Stimulated activated CD8-positive, alpha-beta memory T cell treated with anti-CD3 and anti-CD28 coated beads, Interleukin-12 subunit alpha, Interleukin-12 subunit beta, amount 100 ng/mL, for 1 hour (primary cell): ENCODE results near the gene C10orf71.
A peak's percentile ranks its signal among the peaks of the same experiment; 100 is the strongest.

ENCODE experiments used
- DNase-seq: peaks from one replicate; pipeline ENCODE4 v3.0.0-alpha.2; 2020; ENCODE audit warnings: low read depth

C10orf71 gene

DNA sequence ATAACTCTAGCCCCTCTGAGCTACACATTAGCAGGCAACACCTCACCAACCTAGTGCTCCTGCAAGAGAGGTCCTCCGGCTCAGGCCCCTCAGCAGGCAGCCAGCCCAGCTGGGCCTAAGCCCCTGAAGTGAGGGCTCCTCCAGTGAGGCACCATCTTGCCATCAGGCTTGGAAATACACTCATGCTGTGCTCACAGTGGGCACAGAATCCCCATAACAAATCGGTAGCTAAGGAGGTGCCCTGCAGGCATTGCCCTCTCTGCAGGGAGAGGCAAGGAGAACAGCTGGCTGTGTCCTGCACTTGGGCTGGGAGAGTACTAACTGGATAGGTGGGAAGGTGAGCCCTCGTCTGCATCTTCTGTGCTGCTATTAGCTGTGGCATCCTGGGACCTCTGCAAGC, 3.7 kb upstream of the C10orf71 start:
- no peak for DNase-seq

DNA sequence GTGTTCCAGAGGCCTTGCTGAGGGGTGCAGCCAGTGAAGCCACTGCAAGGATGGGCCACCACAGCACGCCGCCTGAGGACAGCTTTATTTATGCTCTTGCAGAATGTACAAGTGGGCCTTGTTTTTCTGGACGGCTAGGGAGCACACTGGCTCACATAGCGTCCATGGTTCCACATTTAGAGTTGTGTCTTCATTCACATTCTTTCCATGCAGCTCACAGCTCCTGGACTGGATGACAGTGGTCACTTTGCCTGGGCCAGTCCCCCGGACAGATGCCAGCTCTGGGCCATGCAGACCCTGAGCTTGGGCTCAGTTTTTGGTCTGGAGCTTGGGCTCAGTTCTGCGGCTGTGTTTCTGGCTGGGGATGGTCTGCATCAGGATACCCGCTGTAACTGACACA, 2.6 kb upstream of the C10orf71 start:
- DNase-seq = no peak

DNA sequence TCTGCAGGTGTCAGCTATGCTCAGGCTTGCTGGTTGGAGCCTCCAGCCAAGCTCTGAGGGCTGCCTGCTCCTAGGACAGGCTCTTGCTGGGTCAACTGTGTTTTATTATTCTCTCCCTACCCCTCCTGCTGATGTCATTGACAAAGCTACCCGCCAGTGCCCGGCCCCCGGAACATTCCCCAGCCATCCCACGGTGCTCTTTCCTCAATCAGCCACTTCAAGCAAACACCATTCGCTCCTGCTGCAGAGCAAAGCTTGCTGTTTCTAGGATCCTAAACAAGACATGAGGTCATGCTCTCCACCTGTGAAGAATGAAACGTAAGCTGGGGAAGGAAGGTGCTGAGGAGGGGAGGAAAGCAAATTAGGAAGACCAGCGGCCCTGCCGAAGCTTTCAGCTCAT, 2.1 kb upstream of the C10orf71 start:
- DNase-seq = no peak

DNA sequence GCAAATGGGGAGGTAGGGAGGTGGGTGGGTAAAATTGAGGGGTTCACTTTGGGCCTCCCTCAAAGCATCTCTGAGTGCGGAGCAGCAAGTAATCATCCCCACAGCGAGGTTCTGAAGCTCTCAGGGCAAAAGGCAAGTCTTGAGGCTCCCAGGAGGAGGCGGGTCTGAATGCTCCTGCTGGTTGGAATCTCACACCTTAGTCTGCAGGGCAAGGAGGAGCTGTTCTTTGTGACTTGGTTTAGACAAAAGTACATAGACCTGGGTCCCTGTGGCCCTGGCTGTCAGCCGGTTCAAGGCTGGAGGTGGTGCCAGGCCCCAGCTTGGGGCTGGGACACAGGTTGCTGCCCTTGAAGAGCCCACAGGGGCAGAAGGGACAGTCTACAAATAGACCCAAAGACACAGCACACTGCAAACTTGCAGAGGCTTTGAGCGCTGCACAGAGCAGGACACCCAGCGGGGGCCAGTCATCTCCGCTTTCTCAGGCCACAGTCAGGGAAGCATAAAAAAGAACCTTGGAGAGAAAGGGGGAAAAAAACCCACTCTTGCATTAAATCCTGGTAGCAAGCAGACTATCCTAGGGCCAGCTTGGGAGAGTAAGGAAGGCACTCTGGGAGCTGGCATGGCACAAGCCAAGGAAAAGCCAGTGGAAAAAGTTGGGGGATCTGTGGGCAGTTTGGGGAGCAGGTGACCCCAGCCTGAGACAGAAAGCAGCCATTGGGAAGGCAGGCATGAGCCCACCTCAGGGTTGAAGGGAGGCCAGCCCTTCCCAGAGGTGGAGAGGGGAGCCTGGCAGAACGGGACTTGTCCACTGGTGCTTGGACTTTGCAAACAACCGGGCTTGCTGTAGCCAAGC, 926 bp upstream of the C10orf71 start:
- no peak for DNase-seq

DNA sequence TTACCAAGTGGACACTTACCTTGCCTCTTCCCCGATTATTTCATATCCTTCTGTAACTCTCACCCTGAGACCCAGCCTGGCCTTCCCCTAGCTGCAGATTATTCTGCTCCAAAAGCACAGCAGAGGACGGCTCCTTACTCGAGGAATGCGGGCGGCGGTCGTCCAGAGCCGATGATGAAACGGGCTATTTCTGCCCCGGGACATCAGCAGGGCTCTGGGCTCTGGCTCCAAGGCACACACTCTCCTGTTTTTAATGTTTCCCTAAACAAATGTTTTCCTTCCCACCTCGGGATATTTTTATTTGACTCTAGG, 343 bp upstream of the C10orf71 start:
- DNase-seq = no peak

DNA sequence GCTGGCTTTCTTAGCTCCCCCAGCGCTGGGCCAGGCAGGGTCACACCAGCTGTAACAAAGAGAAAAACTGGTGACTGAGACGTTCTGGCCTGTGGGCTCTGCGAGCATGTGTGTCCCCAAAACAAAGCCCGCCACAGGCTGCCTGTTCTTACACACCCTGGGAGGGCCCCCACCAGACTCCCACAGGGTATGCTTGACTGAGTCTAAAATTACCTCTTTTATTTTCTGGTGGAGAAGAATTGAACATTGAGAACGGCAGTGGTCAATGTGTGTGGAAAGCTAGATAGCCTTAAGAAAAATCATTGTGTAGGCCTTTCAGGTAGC, 808 bp downstream of the C10orf71 start:
- no peak for DNase-seq

DNA sequence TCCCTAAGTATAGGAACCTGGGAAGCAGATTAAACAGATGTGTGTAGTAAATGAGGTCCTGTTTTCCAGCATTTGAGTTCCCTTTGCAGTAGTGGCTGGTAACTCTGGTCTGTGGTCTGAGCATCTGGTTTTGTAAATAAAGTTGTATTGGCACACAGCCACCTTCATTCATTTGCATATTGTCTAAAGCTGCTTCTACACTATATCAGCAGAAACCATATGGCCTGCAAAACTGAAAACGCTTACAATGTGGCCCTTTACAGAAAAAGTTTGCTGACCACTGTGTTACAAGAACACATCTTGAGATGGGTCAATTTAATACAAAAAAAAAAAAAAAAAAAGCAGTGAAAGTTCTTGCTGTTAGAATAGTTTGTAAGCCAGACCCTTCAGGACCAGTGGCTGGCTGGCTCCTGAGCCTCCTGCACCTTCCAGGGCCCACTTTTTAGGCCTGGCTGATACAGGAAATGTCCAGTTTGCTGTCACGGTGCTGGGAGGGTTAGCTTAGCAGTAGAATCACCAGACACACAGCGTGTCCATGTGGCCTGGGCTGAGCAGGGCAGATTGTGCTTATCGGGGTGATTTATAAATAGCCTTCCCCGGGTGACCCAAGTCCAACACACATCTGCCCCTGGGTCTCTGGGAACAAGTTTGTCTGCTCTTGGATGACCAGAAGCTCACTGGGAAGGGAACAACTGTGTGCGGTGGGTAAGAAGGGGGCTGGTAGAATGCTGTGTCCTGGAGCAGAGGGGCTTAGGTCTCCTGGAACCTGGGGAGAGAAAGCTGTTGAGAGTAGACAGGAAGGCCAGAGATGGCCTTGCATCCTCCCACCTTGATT, 1.4 kb downstream of the C10orf71 start:
- DNase-seq = no peak

DNA sequence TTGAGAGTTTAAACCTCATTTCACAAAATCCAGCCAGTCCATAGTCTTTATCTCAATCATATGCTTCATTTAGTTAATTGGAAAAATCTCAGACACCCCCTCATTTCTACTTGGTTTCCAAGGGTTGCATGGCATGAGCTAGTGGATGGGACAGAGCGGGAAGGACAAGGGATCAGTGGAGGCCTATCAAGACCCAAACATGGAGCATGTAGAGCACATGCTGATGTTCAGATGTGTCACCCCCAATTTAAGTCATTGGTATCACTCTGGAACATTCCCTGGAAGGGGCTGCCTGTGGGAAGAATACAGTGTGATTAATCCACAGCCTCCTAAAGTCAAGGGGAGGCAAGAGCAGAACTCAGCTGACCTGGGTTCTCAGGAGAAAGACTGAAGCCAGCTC, 2.3 kb downstream of the C10orf71 start:
- DNase-seq = no peak

DNA sequence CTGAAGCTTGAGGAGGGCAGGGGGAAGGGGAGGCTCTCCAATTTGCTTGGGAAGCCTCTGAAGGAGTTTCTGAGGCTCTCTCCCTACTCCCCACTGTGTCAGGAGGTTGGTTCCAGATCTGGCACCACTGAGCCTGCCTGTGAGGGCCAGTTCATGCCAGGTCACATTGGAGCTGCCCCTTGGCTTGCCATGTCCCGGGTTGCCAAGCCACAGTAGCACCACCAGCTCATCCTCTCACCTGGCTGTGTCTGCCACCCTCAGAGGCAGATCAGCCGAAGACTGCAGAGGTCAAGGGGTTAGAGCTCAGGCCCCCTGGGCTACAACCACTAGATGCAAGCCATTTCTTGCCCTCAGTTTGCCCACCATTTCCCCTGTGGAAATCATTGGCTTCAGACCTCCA, 3.1 kb downstream of the C10orf71 start:
- DNase-seq = no peak

DNA sequence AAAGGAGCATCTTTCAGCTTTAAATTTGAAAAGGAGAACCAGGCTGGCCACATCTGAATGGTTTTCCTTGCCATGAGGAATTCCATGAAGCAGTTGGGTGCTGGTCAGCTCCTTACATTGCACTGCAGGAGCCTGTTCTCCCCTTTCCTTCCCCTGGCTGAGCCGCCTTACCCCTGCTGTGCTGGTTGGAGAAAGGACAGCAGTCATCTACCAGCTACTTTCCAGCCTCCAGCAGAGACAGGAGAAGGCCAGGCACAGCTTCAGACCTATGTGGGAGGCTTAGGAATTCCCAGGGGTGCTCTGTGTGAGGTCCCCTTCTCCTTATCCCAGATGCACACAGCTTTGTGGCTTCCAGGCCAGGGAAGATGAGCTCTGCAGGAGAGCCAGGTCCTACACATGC, 4.7 kb downstream of the C10orf71 start:
- DNase-seq = no peak

DNA sequence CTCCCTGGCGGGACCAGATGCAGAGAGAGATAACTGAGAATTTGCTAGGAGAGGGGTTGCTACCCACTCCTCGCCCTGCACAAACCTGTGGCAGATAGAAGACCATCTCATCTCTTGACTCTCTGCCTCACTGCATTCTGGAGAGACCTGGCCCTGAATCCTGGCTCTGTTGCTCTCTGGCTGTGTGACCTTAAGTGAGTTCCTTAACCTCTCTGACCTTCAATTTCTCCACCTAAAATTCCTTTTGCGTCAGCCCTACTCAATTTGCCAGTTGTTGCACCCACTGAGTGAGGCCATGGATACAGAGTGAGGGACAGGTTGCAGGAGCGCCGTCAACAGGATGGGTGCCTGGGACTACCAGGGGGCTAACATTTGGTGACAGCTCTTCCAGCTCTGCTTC, 5.2 kb downstream of the C10orf71 start:
- DNase-seq = no peak

DNA sequence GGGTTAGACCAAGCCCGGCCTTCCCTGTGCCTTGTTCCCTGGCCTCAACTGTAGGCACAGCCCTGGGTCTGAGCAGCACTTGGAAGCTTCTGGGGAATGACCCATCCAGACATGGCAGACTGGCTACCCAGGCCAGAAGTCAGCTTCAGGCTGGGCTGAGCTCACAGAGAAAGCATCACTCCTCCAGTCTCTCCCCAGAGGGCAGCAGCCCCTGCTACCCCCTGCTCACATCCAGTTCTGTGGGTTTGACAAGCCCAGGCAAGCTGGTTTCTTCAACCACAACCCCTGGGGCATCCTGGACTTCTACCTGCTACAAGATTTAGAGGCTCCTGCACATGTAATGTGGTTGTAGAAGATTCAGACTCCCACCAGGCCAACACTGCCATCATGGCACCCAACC, 9.0 kb downstream of the C10orf71 start:
- no peak for DNase-seq

DNA sequence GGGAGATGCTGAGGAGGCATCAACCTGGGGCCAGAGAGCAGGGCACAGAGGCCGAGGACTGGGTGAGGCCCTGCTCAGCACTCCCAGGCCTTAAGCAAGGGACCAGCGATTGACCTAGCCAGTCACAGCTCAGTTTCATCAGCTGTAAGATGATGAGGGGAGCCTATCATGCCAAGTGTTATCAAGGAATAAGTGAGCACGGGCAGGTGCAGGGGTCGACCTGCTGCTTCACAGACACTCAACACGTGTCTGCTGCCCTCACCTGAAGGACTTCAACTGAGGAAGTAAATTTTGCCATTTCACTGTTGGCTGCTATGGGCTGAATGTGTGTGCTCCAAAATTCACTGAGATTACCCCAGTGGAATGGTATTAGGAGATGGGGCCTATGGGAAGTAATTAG, 9.9 kb downstream of the C10orf71 start:
- no peak for DNase-seq

DNA sequence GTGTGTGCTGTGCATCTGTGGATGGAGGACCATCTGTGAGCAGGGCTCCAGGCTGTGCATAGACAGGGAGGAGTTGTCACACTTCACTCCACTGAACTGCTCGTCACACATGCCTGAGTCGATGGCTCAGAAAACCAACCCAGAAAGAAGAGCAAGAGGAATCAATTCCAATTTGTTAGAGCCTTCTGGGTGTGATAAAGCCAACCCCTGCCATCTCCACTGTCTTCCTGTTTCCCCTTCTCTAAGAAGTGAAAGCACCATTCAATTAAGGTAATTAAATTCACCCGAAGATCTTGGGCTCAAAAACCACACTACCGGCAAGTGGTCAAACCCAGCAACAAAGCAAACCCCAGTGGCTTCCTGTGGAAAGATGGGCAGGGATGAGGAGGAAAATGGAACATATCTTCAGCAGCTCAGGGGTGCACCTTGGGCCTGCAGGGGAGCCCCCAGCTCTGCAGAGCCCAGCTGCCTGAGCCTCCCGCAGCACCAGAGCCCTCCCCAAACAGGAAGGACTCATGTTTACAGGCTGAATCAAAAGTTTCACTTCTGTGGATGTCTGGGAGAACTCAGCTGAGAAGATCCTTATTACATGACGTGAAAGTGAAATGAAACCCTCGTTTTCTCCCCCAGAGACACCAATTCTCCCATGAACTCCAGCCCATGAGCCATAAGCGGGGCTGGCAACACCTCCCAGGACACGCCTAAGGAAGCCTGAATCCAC, 10.9 kb downstream of the C10orf71 start:
- peak; percentile 3 for DNase-seq

DNA sequence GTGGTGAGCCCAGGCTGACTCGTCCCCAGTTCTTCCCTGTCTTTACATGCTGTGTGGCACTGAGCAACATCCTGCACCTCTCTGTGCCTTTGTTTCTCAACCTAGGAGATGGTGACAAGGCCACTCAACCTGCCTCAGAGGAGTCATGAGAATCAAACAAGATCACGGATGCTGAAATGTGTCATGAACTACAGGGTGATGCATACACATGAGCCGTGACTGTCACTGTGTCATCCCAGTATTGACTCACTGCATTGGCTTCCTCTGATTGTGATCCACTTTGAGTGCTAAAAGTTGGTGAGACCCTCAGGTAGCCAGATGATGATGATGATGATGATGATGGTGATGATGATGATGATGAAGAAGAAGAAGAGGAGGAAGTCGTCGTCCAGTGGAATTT, 11.5 kb downstream of the C10orf71 start:
- no peak for DNase-seq

DNA sequence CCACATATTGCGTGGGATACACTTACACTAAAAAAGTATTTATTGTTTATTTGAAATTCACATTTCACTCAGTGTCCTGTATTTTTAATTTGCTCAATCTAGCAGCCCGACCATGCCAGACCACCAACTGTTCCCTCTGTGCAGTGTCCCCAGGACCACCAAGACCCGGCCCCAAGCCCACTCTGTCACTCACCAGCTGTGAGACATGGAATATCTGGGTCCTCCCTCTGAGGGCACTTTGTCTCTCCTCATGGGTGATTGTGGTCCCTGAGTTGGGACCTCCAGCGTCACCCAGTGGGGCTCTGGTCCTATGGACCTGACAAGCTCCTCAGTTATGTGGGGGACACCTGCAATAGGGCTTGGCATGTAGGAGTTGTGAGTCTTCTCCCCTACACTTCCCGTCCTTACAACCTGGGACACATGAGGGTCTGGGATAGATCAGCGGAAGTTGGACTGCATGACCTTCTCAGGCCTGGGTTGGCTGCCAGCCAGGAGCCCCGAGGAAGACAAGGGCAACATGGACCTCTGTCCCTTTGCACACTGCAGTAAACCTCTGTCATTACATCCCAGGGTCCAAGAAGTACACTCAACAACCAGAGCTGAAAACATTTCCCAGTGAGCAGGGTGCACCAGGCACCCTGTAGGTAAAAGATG, 12.1 kb downstream of the C10orf71 start:
- no peak for DNase-seq

DNA sequence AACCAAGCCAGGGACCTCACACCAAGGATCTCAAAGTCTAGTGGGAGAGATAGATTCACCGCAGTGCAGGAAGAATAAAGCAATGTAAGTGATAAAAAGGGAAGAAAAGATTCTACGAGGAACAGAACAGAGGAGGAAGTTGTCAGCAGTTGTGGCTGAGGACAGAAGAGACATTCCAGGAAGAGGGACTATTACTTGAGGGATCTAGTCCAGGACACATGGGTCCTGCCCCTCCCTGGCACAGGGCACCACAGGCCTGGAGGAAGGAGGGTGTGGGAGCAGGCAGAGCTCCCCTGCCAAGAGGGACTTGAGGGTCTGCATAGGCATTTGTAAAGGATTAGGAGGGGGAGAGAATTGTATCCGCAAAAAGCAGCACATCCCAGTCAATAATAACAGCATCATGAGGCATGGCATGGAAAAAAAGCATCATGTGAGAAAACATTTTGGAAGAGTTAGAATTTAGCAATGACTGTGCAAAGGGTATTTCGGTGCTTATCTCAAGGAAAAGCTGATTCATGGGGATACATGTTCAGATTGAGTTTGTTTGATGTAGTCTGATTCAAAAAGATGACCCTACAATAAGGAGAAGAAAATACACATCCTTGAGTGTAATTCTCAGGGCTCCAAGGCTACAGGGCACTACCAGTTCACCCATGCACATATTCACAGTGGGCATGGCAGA, 12.7 kb downstream of the C10orf71 start:
- DNase-seq = no peak

DNA sequence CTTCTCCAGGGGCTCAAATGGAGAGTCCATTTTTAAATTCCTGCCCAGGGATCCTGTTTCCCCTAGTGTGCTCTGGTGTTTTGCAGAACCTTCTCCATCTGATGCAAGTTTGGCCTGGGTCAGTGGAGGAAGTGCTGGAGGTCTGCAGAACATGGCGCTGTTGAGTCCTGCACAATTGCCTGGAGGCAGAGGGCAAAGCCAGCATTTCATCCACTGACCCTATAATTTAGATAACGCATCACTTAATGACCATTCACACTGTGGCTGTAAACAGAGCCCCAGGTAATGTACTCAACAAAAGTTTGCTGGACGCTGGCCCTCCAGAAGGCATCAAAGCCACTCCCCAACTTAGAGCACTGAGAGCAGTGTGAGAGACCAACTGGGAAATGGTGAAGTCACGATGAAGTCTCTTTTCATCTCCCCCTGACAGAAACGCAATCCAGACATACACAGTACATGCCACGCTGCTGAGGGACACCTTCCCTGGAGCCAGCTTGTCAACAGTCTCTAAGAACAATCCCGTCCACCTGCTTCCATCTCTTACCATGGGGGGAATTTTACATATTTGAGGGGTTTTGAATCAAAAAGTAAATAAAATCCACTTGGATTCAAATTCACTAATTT, 13.4 kb downstream of the C10orf71 start:
- no peak for DNase-seq

DNA sequence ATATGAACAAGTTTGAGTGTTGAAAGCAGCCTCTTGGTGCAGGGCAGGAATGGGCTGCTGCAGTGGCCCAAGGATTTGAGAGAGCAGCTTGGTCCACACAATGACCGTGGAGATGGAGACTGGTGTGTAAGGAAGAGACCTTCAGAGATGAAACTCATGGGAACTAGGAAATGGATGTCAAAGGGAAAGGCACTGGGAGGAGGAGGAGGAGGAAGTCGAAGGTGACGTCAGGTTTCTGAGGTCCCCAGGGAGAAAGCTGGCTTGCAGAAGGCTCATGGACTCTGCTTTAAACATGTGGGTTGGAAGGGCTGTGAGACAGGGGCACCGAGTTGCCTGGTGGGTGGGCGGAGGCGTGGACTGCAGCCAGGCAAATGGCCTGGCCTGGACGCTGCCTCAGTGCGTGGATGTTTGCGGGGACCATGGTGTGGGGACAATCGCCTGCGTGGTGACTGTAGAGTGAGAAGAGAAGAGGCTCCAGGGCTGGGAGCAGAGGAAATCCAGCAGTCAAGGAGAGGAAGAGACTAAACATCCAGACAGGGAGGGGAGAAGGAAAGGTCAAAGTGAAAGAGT, 14.6 kb downstream of the C10orf71 start:
- DNase-seq = no peak

DNA sequence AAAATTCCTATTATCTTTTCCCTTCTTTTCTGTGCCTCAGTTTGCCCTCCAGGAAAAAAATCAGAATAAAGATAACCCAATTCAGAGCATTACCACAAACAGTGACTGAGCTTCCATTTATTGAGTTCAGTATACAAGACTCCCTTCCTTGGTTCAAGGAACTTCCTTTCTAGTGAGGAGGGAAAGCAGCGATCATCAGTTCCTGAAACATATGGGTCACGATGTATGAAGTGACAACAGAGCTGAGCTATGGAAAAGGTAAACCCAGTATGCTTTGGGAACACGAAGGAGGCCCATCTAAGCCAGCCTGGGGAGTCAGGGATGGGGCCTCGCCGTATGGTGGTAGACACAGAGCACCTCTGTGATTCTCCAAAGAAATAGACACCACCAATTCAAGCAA, 15.8 kb downstream of the C10orf71 start:
- no peak for DNase-seq

DNA sequence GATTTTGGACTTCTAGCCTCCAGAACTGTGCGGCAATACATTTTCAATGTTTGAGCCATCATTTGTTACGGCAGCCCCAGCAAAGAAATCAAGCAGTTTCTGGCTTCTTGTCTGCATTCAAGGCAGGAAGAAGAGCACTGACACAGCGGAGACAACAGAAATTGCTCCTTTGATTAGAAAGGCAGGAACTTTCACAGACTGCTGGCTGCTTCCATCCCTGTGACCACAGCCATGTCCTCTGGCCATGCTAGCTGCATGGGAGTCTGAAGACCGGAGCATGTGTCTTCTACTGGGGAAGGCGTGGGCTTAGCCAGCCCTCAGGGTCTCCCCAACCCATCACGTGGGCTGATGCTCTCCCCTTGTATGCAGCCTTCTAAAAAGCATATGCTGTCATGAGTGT, 19.1 kb downstream of the C10orf71 start:
- no peak for DNase-seq
